Measurements from ENCODE around the gene DIP2C.

Gene DIP2C

DNA sequence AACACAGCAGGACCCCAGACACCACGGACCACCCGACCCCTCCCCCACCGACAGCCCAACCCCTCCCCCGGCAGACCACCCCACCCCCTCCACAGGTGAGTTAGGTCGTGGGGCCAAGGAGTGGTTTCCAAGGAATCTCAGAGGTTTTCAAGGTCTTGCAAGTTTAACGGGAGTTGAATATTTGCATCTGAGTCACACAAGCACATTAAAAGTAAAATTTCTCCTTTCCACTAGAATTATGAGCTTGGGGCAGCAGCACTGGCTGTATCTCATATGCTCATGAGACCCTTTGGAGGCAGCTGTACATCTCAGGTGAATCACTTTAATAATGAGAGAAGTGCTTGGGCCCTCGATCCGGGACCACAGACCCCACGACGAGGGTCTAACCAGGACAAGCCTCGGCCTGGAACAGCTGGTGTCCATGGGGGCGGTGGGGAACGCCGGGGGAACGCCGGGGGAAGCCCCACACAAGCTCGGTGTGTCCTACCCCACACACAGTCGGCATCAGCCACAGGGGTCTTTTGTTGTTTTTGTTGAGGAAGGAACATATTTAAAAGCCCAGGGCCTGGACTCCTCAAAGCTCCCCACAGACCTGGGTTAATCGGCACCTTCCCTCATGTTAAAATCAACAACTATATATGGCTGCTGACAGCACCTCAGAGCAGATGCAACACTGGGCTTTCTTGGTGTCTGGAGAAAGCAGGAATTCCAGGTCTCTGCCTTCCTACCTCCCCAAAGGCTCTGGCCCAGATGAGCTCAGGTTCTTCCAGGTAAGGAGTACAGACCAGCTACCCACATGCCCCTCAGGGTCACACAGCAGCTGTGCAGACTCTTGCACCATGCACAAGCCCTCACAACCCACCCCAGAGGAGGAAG, 130.3 kb downstream of the DIP2C start:
- Histone ChIP-seq H3K4me1 (ENCODE audit: control insufficient read depth, insufficient read depth, low read length, unreplicated experiment) (peaks cover 7% of the 10 kb centered on the region), H3K79me2 (ENCODE audit: control insufficient read depth, insufficient read depth, low read length, unreplicated experiment) (peaks cover 3% of the 10 kb centered on the region), H3K27ac (ENCODE audit: low read depth, low read length) (no peak overlapping the region), H3K27me3 (ENCODE audit: insufficient read depth, low read length) (no peaks in the 10 kb centered on the region), H3K36me3 (ENCODE audit: insufficient read depth, low read length) (no peaks in the 10 kb centered on the region), H3K4me3 (ENCODE audit: low read depth, low read length) (no peak overlapping the region), H2AFZ (ENCODE audit: low read length, unreplicated experiment) (no peak overlapping the region)

DNA sequence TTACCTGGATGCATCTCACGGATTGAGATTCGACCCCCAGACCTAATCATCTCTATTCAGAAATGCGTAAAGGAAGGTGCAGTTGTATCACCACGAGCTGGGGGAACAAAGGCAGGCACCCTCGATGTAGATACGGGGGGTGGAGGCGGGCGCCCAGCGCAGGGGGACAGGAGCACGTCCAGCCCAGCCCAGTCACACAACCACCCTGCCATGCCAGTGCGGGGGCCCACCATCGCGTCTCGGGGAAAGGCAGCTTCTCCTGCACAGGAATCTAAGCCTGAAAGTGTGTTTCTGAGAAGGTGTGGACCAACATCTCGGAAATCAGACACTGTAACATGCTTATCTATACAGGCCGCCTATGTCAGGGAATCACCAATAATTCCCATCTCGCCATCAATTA, 131.1 kb downstream of the DIP2C start:
- H3K36me3 ChIP-seq (ENCODE audit: insufficient read depth, low read length) = no peaks in the 10 kb centered on the region
- H3K27me3 ChIP-seq (ENCODE audit: insufficient read depth, low read length) = no peaks in the 10 kb centered on the region
- H3K27ac ChIP-seq (ENCODE audit: low read depth, low read length) = no peak overlapping the region
- peaks cover 11% of the 10 kb centered on the region for H3K4me1 ChIP-seq (ENCODE audit: control insufficient read depth, insufficient read depth, low read length, unreplicated experiment)
- no peak overlapping the region for H3K4me3 ChIP-seq (ENCODE audit: low read depth, low read length)
- no peak overlapping the region for H2AFZ ChIP-seq (ENCODE audit: low read length, unreplicated experiment)
- H3K79me2 ChIP-seq (ENCODE audit: control insufficient read depth, insufficient read depth, low read length, unreplicated experiment) = peaks cover 5% of the 10 kb centered on the region

DNA sequence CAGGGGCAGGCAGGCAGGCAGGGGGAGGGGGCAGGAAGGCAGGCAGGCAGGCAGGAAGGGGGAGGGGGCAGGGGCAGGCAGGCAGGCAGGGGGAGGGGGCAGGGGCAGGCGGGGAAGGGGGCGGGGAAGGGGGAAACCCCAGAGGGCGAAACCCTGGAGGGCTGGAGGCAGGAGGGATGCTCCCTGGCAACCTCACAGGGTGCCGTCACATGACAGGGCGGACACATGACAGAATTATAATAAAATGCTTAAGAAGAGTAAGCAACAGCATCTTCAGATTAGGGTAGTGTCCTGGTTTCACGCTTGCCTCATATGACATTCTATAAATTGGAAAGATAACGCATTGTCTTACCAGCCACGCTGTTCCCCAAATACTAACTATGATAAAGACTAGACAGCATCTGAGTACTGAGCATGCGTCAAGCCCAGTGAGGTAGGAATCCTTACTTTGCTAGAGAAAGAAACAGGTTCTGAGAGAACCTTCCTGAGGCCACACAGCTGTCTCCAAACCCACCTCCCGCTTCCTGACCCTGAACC, 131.6 kb downstream of the DIP2C start:
- Histone ChIP-seq H3K27ac (ENCODE audit: low read depth, low read length) (no peak overlapping the region), H3K4me3 (ENCODE audit: low read depth, low read length) (no peak overlapping the region), H3K36me3 (ENCODE audit: insufficient read depth, low read length) (no peaks in the 10 kb centered on the region), H3K4me1 (ENCODE audit: control insufficient read depth, insufficient read depth, low read length, unreplicated experiment) (peaks cover 11% of the 10 kb centered on the region), H3K27me3 (ENCODE audit: insufficient read depth, low read length) (no peaks in the 10 kb centered on the region), H3K79me2 (ENCODE audit: control insufficient read depth, insufficient read depth, low read length, unreplicated experiment) (peaks cover 6% of the 10 kb centered on the region), H2AFZ (ENCODE audit: low read length, unreplicated experiment) (no peak overlapping the region)

DNA sequence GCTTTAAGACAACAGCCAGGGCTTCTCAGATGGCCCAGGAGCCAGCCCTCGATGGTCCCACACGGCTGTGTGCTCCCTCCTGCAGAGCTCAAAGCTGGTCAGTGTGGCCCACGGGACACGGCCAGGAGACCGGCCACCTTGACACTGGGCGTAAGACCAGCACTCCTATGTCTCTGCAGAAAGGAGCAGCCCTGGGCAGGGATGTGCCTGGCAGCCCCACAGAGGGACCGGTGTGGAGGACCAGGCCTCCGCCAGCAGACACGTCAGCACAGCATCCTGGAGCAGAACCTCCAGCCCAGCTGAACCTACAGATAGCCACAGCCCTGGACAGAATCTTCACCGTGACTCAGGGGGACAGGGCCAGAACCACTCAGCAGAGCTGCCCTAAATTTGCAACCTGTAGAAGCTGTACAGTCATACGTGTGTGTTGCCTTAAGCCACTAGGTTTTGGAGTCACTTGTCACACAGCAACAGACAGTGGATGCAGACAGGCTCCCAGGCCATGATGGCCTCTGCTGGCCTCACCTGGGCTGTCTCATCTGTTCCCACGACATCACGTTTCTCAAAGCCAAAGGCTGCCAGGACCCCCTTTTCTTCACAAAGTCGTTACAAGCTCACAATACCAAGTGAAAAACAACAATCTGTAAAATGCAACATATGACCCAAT, 132.4 kb downstream of the DIP2C start:
- no peaks in the 10 kb centered on the region for H3K36me3 ChIP-seq (ENCODE audit: insufficient read depth, low read length)
- no peak overlapping the region for H3K27ac ChIP-seq (ENCODE audit: low read depth, low read length)
- H3K4me1 ChIP-seq (ENCODE audit: control insufficient read depth, insufficient read depth, low read length, unreplicated experiment) = peaks cover 11% of the 10 kb centered on the region
- H3K4me3 ChIP-seq (ENCODE audit: low read depth, low read length) = no peak overlapping the region
- H2AFZ ChIP-seq (ENCODE audit: low read length, unreplicated experiment) = no peak overlapping the region
- H3K27me3 ChIP-seq (ENCODE audit: insufficient read depth, low read length) = no peaks in the 10 kb centered on the region
- peaks cover 6% of the 10 kb centered on the region for H3K79me2 ChIP-seq (ENCODE audit: control insufficient read depth, insufficient read depth, low read length, unreplicated experiment)

DNA sequence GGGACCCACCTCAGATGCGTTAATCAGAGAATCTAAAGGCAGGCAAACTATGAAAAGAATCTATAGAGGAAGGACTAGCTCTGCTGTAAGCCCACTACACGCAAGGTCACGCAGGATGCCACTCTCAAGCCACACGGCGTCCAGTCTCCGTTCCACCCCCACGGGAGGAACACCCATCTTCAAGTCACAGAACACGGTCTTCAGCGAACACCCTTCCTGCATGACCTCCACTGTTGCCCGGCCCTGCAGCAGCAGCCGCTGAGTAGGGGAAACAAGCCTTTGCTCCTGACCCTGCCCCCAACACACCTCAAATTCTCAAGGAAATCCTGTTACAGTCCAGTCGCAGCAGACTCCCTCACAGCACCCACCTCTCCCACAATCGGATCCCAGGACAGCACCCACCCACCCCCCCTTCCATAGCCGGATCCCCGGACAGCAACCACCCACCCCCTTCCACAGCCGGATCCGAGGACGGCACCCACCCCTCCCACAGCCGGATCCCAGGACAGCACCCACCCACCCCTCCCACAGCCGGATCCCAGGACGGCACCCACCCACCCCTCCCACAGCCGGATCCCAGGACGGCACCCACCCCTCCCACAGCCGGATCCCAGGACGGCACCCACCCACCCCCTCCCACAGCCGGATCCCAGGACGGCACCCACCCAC, 133.7 kb downstream of the DIP2C start:
- Histone ChIP-seq H3K79me2 (ENCODE audit: control insufficient read depth, insufficient read depth, low read length, unreplicated experiment) (peaks cover 9% of the 10 kb centered on the region), H2AFZ (ENCODE audit: low read length, unreplicated experiment) (no peak overlapping the region), H3K4me3 (ENCODE audit: low read depth, low read length) (no peak overlapping the region), H3K27ac (ENCODE audit: low read depth, low read length) (no peak overlapping the region), H3K27me3 (ENCODE audit: insufficient read depth, low read length) (no peaks in the 10 kb centered on the region), H3K4me1 (ENCODE audit: control insufficient read depth, insufficient read depth, low read length, unreplicated experiment) (peaks cover 11% of the 10 kb centered on the region), H3K36me3 (ENCODE audit: insufficient read depth, low read length) (no peaks in the 10 kb centered on the region)

DNA sequence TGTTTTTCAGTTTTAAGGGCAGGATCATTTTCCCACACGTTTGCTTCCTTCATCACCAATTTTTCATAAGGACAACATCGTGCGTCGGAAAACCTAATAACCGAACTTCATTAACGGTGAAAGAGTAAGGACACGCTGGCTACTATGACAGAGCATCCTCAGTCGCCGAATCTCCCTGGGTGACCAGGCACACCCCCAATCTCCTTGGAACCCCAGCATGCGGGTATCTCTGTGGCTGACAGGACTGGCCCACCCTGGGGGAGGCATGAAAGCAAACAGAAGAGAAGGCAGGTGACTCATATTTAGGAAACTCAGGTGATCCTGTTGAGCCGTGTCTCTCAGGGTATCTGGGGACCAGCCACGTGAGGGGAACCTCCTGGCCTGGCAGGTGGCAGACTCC, 134.2 kb downstream of the DIP2C start:
- Histone ChIP-seq H3K79me2 (ENCODE audit: control insufficient read depth, insufficient read depth, low read length, unreplicated experiment) (peaks cover 9% of the 10 kb centered on the region), H3K27me3 (ENCODE audit: insufficient read depth, low read length) (no peaks in the 10 kb centered on the region), H3K36me3 (ENCODE audit: insufficient read depth, low read length) (no peaks in the 10 kb centered on the region), H3K4me3 (ENCODE audit: low read depth, low read length) (no peak overlapping the region), H3K4me1 (ENCODE audit: control insufficient read depth, insufficient read depth, low read length, unreplicated experiment) (peaks cover 11% of the 10 kb centered on the region), H3K27ac (ENCODE audit: low read depth, low read length) (no peak overlapping the region), H2AFZ (ENCODE audit: low read length, unreplicated experiment) (no peak overlapping the region)

DNA sequence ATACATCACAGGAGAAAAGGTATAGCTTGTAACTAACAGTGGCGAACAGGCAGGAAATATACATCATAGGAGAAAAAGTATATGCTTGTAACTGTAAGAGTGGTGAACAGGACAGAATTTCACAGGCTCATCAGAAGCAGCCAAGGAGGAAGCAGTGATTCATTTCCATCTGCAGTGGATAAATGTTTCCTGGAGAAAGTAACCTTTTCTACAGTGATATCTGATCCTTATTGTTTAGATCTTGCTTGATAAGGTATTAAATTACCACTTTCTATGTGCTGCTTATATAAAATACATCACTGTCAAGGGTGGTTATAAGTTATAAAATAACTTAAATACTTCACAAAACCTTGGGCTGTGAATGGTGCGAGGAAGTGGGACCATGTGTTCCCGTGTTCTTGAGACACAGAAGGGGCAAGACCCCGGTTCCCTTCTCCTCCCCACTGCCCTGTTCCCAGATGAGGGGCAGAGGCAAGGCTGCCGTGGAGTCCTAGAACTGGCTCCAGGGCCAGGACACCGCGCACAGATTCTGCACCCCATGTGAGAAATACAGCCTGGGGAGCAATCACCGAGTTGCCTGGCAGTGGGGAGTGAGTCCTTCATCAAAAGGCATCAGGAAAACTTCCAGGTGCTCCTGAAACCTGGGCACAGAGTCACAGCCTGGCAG, 135.2 kb downstream of the DIP2C start:
- Histone ChIP-seq H3K36me3 (ENCODE audit: insufficient read depth, low read length) (no peaks in the 10 kb centered on the region), H2AFZ (ENCODE audit: low read length, unreplicated experiment) (no peak overlapping the region), H3K4me3 (ENCODE audit: low read depth, low read length) (no peak overlapping the region), H3K4me1 (ENCODE audit: control insufficient read depth, insufficient read depth, low read length, unreplicated experiment) (peaks cover 11% of the 10 kb centered on the region), H3K79me2 (ENCODE audit: control insufficient read depth, insufficient read depth, low read length, unreplicated experiment) (peaks cover 9% of the 10 kb centered on the region), H3K27ac (ENCODE audit: low read depth, low read length) (no peak overlapping the region), H3K27me3 (ENCODE audit: insufficient read depth, low read length) (no peaks in the 10 kb centered on the region)

DNA sequence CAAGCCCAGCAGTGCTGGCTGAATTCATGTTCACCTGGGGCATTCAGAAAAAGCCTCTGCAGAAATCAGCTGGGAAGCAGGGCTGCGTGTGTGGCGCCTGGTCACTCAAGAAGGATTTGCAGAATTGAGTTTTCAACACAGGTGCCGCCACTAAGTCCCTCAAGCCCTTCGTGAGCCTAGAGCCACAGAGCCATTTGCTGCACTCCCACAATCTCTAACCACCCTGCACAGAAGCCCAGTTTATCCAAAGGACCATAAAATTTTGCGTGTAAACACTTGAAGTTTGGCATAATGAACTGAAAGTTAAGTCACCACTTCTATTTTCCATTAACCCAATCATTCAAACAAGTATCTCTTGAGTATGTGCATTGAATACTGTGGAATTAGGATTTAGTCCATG, 136.2 kb downstream of the DIP2C start:
- Histone ChIP-seq H3K4me1 (ENCODE audit: control insufficient read depth, insufficient read depth, low read length, unreplicated experiment) (peaks cover 11% of the 10 kb centered on the region), H3K79me2 (ENCODE audit: control insufficient read depth, insufficient read depth, low read length, unreplicated experiment) (peaks cover 9% of the 10 kb centered on the region)

DNA sequence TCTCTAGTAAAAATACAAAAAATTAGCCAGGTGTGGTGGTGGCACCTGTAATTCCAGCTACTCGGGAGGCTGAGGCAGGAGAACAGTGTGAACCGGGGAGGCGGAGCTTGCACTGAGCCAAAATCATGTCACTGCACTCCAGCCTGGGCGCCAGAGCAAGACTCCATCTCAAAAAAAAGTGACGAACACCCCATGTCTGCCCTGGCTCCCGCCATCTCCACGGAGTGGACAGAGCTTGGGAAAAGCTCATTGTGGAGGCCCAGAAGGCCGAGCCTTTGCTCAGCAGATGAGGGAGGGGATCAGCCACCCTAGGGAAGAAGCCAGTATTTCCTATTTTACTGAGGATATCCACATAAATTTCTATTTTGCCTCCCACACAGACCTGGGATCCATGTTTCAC, 136.8 kb downstream of the DIP2C start:
- Histone ChIP-seq H3K27ac (ENCODE audit: low read depth, low read length) (no peak overlapping the region), H3K4me1 (ENCODE audit: control insufficient read depth, insufficient read depth, low read length, unreplicated experiment) (peaks cover 11% of the 10 kb centered on the region), H2AFZ (ENCODE audit: low read length, unreplicated experiment) (no peak overlapping the region), H3K79me2 (ENCODE audit: control insufficient read depth, insufficient read depth, low read length, unreplicated experiment) (peaks cover 9% of the 10 kb centered on the region), H3K27me3 (ENCODE audit: insufficient read depth, low read length) (no peaks in the 10 kb centered on the region), H3K36me3 (ENCODE audit: insufficient read depth, low read length) (no peaks in the 10 kb centered on the region), H3K4me3 (ENCODE audit: low read depth, low read length) (no peak overlapping the region)

More for the DNA sequence above, 136.2 kb downstream of the DIP2C start:
- Histone ChIP-seq H3K27me3 (ENCODE audit: insufficient read depth, low read length) (no peaks in the 10 kb centered on the region), H3K27ac (ENCODE audit: low read depth, low read length) (no peak overlapping the region), H3K4me3 (ENCODE audit: low read depth, low read length) (no peak overlapping the region), H2AFZ (ENCODE audit: low read length, unreplicated experiment) (no peak overlapping the region), H3K36me3 (ENCODE audit: insufficient read depth, low read length) (no peaks in the 10 kb centered on the region)

Data from ACC112 (cell line).